ENCODE measurements around the gene TRANK1.

The TRANK1 gene

DNA sequence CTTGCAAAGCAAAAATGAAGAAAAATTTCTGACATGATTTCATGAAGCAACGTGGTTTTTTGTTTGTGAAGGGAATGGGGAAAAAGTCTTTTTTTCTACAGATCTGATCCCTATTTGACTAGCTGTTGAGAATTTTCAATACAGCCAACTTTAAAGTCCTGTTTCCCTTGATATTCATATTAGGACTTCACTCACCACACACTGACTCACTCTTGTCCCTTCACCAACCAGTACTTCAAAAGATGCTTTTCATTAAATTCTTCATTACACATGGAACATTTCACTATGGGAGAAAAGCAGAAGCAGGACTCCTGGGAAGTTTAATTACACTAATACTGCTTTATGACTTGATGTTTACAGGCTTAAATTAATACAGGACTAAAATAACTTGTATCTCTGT is 16.6 kb downstream of the TRANK1 start:
- in situ Hi-C loops (cut with HindIII; ENCODE audit: low pct_ligation_motif_present, low sequenced_read_pairs): no loop called here
- Histone ChIP-seq H3K27me3 (replicated peaks) (no peaks in the 10 kb centered on the region), H3K4me3 (ENCODE audit: low read depth, low read length) (no peak overlapping the region), H3K27ac (no peak overlapping the region), H3K36me3 (replicated peaks) (no peaks in the 10 kb centered on the region)
- TF ChIP-seq, protein P1, sequence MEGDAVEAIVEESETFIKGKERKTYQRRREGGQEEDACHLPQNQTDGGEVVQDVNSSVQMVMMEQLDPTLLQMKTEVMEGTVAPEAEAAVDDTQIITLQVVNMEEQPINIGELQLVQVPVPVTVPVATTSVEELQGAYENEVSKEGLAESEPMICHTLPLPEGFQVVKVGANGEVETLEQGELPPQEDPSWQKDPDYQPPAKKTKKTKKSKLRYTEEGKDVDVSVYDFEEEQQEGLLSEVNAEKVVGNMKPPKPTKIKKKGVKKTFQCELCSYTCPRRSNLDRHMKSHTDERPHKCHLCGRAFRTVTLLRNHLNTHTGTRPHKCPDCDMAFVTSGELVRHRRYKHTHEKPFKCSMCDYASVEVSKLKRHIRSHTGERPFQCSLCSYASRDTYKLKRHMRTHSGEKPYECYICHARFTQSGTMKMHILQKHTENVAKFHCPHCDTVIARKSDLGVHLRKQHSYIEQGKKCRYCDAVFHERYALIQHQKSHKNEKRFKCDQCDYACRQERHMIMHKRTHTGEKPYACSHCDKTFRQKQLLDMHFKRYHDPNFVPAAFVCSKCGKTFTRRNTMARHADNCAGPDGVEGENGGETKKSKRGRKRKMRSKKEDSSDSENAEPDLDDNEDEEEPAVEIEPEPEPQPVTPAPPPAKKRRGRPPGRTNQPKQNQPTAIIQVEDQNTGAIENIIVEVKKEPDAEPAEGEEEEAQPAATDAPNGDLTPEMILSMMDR (IDR thresholded peaks at IDR 0.05; ENCODE audit: low read depth, low read length, missing control alignments): no peak
- DNase-seq: no peak

- H3K4me3 ChIP-seq (ENCODE audit: low read depth, low read length): no peak overlapping the region
- H3K27ac ChIP-seq: no peak overlapping the region
- H3K27me3 ChIP-seq (replicated peaks): no peaks in the 10 kb centered on the region
- TF ChIP-seq, protein P1 (IDR thresholded peaks at IDR 0.05; ENCODE audit: low read depth, low read length, missing control alignments): no peak
- in situ Hi-C loops (cut with HindIII; ENCODE audit: low pct_ligation_motif_present, low sequenced_read_pairs): no loop called here
- no peaks in the 10 kb centered on the region for H3K36me3 ChIP-seq (replicated peaks)
- DNase-seq: no peak
Observed at GRCh38 chr3:36926292-36926897, 18.5 kb downstream of the TRANK1 start.

- H3K36me3 ChIP-seq (replicated peaks): no peaks in the 10 kb centered on the region
- in situ Hi-C loops (cut with HindIII; ENCODE audit: low pct_ligation_motif_present, low sequenced_read_pairs): no loop called here
- DNase-seq: no peak
- no peaks in the 10 kb centered on the region for H3K27me3 ChIP-seq (replicated peaks)
- no peak overlapping the region for H3K27ac ChIP-seq
- H3K4me3 ChIP-seq (ENCODE audit: low read depth, low read length): no peak overlapping the region
- TF ChIP-seq, protein P1 (IDR thresholded peaks at IDR 0.05; ENCODE audit: low read depth, low read length, missing control alignments): no peak
Observed at GRCh38 chr3:36924744-36925521, 19.9 kb downstream of the TRANK1 start.

DNA sequence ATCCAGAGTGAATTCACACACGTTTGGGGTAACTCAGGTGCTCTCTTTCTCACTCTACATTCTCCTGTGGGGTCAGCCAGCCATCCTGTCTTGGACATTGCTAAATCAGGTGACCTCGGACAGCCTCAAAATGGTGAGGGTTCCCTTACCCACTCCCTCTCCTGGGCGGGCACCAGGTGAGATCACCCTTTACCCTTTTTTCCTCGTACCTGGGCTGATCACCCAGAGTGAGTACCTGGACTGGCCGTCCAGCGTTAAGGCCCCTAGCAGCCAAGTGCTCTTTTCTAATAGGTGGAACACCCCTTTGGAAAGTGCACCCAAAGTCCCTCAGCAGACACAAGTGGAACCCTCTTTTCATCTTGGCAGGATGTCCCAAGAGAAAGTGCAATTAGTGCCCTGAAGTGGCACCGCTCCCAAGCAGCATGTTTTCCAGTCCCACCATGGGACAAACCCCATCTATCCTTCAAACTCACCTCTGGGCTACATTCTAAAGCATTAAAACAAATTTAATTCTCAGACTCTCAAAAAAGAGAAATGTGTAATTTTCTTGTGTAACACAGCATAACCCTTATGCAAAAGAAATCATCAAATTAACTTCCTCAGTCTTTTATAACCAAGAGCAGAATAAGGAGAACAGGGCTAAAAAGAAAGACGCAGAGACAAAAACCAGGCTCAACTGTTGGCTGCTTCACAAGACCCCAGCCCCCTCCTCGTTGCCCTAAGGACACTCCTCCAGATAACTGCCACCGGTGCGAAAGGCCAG is 20.7 kb downstream of the TRANK1 start:
- Histone ChIP-seq H3K27ac (no peak overlapping the region), H3K27me3 (replicated peaks) (no peaks in the 10 kb centered on the region), H3K4me3 (ENCODE audit: low read depth, low read length) (no peak overlapping the region), H3K36me3 (replicated peaks) (no peaks in the 10 kb centered on the region)
- in situ Hi-C loops (cut with HindIII; ENCODE audit: low pct_ligation_motif_present, low sequenced_read_pairs): no loop called here
- DNase-seq: no peak
- TF ChIP-seq, protein P1 (IDR thresholded peaks at IDR 0.05; ENCODE audit: low read depth, low read length, missing control alignments): no peak

GRCh38 chr3:36923523-36923943 is 21.3 kb downstream of the TRANK1 start:
- no peak for DNase-seq
- Histone ChIP-seq H3K36me3 (replicated peaks) (no peaks in the 10 kb centered on the region), H3K27ac (no peak overlapping the region), H3K27me3 (replicated peaks) (no peaks in the 10 kb centered on the region), H3K4me3 (ENCODE audit: low read depth, low read length) (no peak overlapping the region)
- TF ChIP-seq, protein P1 (IDR thresholded peaks at IDR 0.05; ENCODE audit: low read depth, low read length, missing control alignments): peak; percentile 1
- in situ Hi-C loops (cut with HindIII; ENCODE audit: low pct_ligation_motif_present, low sequenced_read_pairs): no loop called here

Measured in brain microvascular endothelial cell (primary cell).